Testis (tissue), 3 donors: ENCODE measurements around the gene EIF4G3. TPM values are rescaled to one million over a fixed set of nuclear protein-coding genes. Genes with fewer than 3 reads are reported as not detected.

Experiments used
- DNase-seq: peaks from one replicate; pipeline ENCODE4 v3.0.0-alpha.2; 2019
- H3K27ac ChIP-seq, 2 donors: fragments of 200-600 bp; sonication (generic); one replicate each; pipeline ENCODE4 v1.5.1; 2019
- H3K27me3 ChIP-seq: fragments of 200-600 bp; sonication (generic); one replicate; pipeline ENCODE4 v1.5.1; 2019
- H3K36me3 ChIP-seq: fragments of 200-600 bp; sonication (generic); one replicate; pipeline ENCODE4 v1.5.1; 2017; ENCODE audit warnings: low read depth; ENCODE audit errors: missing control alignments
- H3K4me1 ChIP-seq: fragments of 200-600 bp; sonication (generic); one replicate; pipeline ENCODE4 v1.5.1; 2019
- H3K4me3 ChIP-seq, 2 donors: fragments of 200-600 bp; sonication (generic); one replicate each; pipeline ENCODE4 v1.5.1; 2017 to 2019
- H3K9me3 ChIP-seq: fragments of 200-600 bp; sonication (generic); one replicate; pipeline ENCODE4 v1.5.1; 2017
- CTCF ChIP-seq, 3 experiments: fragments of 450-650 bp in 2 of 3; fragments of 200-600 bp in 1 of 3; sonication (generic) in 1 of 3; IDR thresholded peaks; one replicate each; pipeline ENCODE4 v1.5.1; 2016 to 2019; ENCODE audit warnings: antibody characterized with exemption in 3 of 3, mild to moderate bottlenecking in 2 of 3, moderate library complexity in 1 of 3
- POLR2A ChIP-seq: fragments of 450-650 bp; IDR thresholded peaks from one replicate; pipeline ENCODE4 v1.6.1; 2017; ENCODE audit warnings: antibody characterized with exemption, mild to moderate bottlenecking, moderate library complexity
- WGBS, 2 donors: methylation state at CpG; one replicate each; pipeline ENCODE4 v1.1.5; 2018; 5-methylcytosine and 5-hydroxymethylcytosine counted together
- intact Hi-C: fragments of 100-400 bp; cut with DNase I; formaldehyde crosslinking; loops from one replicate; pipeline ENCODE4 v1.15.1; 2023; ENCODE audit warnings: low total_unique reads
- polyA plus RNA-seq: library from polyadenylated mRNA; stranded (reverse); fragments of 350-450 nt; fragmentation: Illumina TruSeq; extraction: RNeasy Lipid Tissue Mini Kit (QIAGEN cat#74804); gene quantifications from one replicate; pipeline ENCODE4 v1.2.3, GENCODE V29; 2014; ENCODE audit warnings: low read depth, low replicate concordance; ENCODE audit not compliant: insufficient read depth
- total RNA-seq, 2 donors: library from RNA; depleted of rRNA; stranded (reverse); fragments of >200 nt; gene quantifications; one replicate each; pipeline ENCODE4 v1.2.3, GENCODE V29; 2016

Gene EIF4G3
- total and polyA plus RNA-seq, 3 donors from 2014 or later = 146 to 198 (median 165) TPM

- Histone ChIP-seq H3K9me3 (no peaks in the 10 kb centered on the region), H3K27ac (no peak overlapping the region), H3K4me3 (no peak overlapping the region), H3K4me1 (no peaks in the 10 kb centered on the region), H3K36me3 (no peaks in the 10 kb centered on the region), H3K27me3 (no peaks in the 10 kb centered on the region)
- intact Hi-C loops = no loop called here
- TF ChIP-seq CTCF (IDR thresholded peaks at IDR 0.05) (no peak), POLR2A (no peak)
- DNase-seq = no peak
- WGBS, 2 donors = 80 to 95% methylated on average over 1 of the region's 1 CpG
Measured at GRCh38 chr1:20891091-20891490, 285.6 kb downstream of the EIF4G3 start.

DNA sequence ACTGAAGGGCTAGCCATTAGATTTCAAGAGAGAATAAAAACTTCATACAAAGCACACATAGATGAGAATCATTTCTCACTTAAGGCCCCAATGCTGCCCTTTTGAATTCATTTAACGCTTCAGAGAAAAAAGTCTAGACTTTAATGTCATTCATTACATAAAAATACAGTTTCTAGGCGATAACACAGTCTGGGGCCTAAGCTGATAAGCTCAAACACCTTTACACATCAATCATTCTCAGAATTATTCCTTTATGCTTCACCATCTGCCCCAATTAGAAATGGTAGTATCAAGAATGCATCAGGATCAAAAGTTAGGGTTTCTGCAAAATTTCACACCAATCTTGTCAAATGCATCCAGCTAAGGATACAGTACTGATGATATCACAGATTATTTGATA, 289.5 kb downstream of the EIF4G3 start:
- Histone ChIP-seq H3K27me3 (no peaks in the 10 kb centered on the region), H3K9me3 (no peaks in the 10 kb centered on the region), H3K4me1 (no peaks in the 10 kb centered on the region), H3K4me3 (no peak overlapping the region), H3K36me3 (no peaks in the 10 kb centered on the region), H3K27ac (no peak overlapping the region)
- intact Hi-C loops = no loop called here
- DNase-seq = no peak
- no peak for TF ChIP-seq POLR2A
- no peak for TF ChIP-seq CTCF (IDR thresholded peaks at IDR 0.05)
- WGBS, 2 donors = 80 to 90% methylated on average over 2 of the region's 2 CpGs

- no peak for DNase-seq
- WGBS, 2 donors = 81 to 83% methylated on average over 3 of the region's 3 CpGs
- Histone ChIP-seq H3K27ac (no peak overlapping the region), H3K27me3 (no peaks in the 10 kb centered on the region), H3K4me3 (no peak overlapping the region), H3K4me1 (no peaks in the 10 kb centered on the region), H3K9me3 (no peaks in the 10 kb centered on the region), H3K36me3 (no peaks in the 10 kb centered on the region)
- intact Hi-C loops = no loop called here
- TF ChIP-seq CTCF (IDR thresholded peaks at IDR 0.05) (no peak), POLR2A (no peak)
Measured at GRCh38 chr1:20885121-20885520, 291.6 kb downstream of the EIF4G3 start.

DNA sequence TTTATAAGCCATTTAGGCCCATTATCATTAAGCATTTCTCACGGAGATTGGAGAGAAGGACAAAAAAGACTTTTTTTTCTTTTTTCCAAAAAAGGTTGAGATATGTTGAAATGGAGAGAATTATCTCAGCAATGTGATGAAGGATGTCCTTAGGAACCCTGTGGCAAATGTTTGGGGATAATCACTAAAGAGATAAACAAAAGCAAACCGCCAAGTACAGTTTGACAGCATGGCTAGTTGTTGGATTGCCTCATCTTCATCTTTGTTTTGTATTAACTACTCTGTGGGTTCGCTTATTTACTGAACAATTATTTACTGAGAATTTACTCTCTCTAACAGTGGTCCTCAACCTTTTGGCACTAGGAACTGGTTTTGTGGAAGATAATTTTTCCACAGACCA, 292.2 kb downstream of the EIF4G3 start:
- WGBS, 2 donors = 87 to 92% methylated on average over 3 of the region's 3 CpGs
- intact Hi-C loops = no loop called here
- Histone ChIP-seq H3K4me1 (no peaks in the 10 kb centered on the region), H3K27me3 (no peaks in the 10 kb centered on the region), H3K4me3 (no peak overlapping the region), H3K36me3 (no peaks in the 10 kb centered on the region), H3K27ac (no peak overlapping the region), H3K9me3 (no peaks in the 10 kb centered on the region)
- DNase-seq = no peak
- TF ChIP-seq POLR2A (no peak), CTCF (IDR thresholded peaks at IDR 0.05) (no peak)

DNA sequence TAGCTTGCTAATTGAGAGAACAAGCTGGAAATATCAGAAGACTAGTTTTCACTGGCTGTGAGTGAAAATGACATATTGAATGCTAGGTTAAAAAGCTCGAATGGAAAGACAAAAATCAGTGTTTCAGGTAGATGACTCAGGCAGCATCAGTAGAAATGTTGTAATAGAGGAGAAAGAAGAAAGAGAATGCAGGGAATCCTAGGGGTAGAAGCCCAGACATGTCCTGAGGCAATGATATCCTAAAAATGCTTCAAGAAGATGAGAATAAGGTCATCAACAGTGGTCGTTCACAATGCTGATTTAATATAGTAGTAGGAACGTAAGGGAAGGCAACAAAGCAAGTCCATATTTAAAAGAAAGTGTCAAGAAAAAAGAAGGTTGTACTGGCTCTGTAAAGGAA, 292.9 kb downstream of the EIF4G3 start:
- Histone ChIP-seq H3K27me3 (no peaks in the 10 kb centered on the region), H3K9me3 (no peaks in the 10 kb centered on the region), H3K36me3 (no peaks in the 10 kb centered on the region), H3K4me3 (no peak overlapping the region), H3K27ac (no peak overlapping the region), H3K4me1 (no peaks in the 10 kb centered on the region)
- intact Hi-C loops = no loop called here
- TF ChIP-seq POLR2A (no peak), CTCF (IDR thresholded peaks at IDR 0.05) (no peak)
- WGBS, 2 donors = 77 to 80% methylated on average over 3 of the region's 3 CpGs
- DNase-seq = no peak
